ENCODE measurements around the gene ZNF550. TPM values are rescaled to one million over a fixed set of nuclear protein-coding genes. Genes with fewer than 3 reads are reported as not detected.

ZNF550 gene
- total RNA-seq (2016; rRNA removed; fragmentation: Illumina TruSeq; extraction: Trizol) (8.0 and 8.6 TPM in 2 replicates), polyA plus RNA-seq (2011; rRNA removed) (9.1 and 12.1 TPM in 2 replicates), polyA minus RNA-seq (2011; rRNA and poly(A)+ RNA removed; ENCODE audit: low replicate concordance) (7.9 and 9.5 TPM in 2 replicates), Bru-seq, nascent RNA (percentile 67 among the genes with signal in this experiment), BruChase-seq, experiment 1, labeled RNA remaining after a 6-hour chase (percentile 58 among the genes with signal in this experiment), BruChase-seq, experiment 2, labeled RNA remaining after a 2-hour chase (percentile 61 among the genes with signal in this experiment)
- 1.6 and 1.8 TPM in 2 replicates for total RNA-seq (2016; cell fraction: cytosol; rRNA removed; fragmentation: Illumina TruSeq; extraction: Trizol; ENCODE audit: low read depth)
- 8.3 and 8.6 TPM in 2 replicates for total RNA-seq (2016; cell fraction: insoluble cytoplasmic fraction; rRNA removed; fragmentation: Illumina TruSeq; extraction: Trizol)
- total RNA-seq (2016; cell fraction: membrane; rRNA removed; fragmentation: Illumina TruSeq; extraction: Trizol), result 3.0 and 3.6 TPM in 2 replicates
- 12.1 and 14.9 TPM in 2 replicates for total RNA-seq (2016; cell fraction: nucleus; rRNA removed; fragmentation: Illumina TruSeq; extraction: Trizol)
- 4.0 and 6.2 TPM in 2 replicates for polyA plus RNA-seq (2011; cell fraction: cytosol; rRNA removed)
- polyA plus RNA-seq (2011; cell fraction: nucleus; rRNA removed), result 13.3 and 16.1 TPM in 2 replicates
- polyA plus RNA-seq (2012), result 6.5 and 6.7 TPM in 2 replicates
- 0.54 and 0.70 TPM in 2 replicates for polyA plus RNA-seq (2016; cell fraction: cytosol; fragmentation: Illumina TruSeq; extraction: Trizol; ENCODE audit: low read depth)
- polyA plus RNA-seq (2016; cell fraction: insoluble cytoplasmic fraction; fragmentation: Illumina TruSeq; extraction: Trizol; ENCODE audit: low read depth), result 4.8 and 5.2 TPM in 2 replicates
- 1.4 and 1.6 TPM in 2 replicates for polyA plus RNA-seq (2016; cell fraction: membrane; fragmentation: Illumina TruSeq; extraction: Trizol; ENCODE audit: low read depth)
- polyA plus RNA-seq (2016; cell fraction: nucleus; fragmentation: Illumina TruSeq; extraction: Trizol; ENCODE audit: insufficient read depth, low read depth), result 23.8 and 24.9 TPM in 2 replicates
- polyA minus RNA-seq (2011; cell fraction: cytosol; rRNA and poly(A)+ RNA removed), result 4.0 and 4.4 TPM in 2 replicates
- polyA minus RNA-seq (2011; cell fraction: nucleus; rRNA and poly(A)+ RNA removed), result 10.9 and 20.1 TPM in 2 replicates
- long read RNA-seq, experiment 1, partial matches to known transcripts, result 3 of 3 reads
- long read RNA-seq, experiment 1, other reads (novel, unspliced or antisense), result 0 of 3 reads
- long read RNA-seq, experiment 2, full-length matches to known transcripts, result 1 of 4 reads
- long read RNA-seq, experiment 2, partial matches to known transcripts, result 3 of 4 reads
- long read RNA-seq, experiment 2, other reads (novel, unspliced or antisense), result 0 of 4 reads

DNA sequence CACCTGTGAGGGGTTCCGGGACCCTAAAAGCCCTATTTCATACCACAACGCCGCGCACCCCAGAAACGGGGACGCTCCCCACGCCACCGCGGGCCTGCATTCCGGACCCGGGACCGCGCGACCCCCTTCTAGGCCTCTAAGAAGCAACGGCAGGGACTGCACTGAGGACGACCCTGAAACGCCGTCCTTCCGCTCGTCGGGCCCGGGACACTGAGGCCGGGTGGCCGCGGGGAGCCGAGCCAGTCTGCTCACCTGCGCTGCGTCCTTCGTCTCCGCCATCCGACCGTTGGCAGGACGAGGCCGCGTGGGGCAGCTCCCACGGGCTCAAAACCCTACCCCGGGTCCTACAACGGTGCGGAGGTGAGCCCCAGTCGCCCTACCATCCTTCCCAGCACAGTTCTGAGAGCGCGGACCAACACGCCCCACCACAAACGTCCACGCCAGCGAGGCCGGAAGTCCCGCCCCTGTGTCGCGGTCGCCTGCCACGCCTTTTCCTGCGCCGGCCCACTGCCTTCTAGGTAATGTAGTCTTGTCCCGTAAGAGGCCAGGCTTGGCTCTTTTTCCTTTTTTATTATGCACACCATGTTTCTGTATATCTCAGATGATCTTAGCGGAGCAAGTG is at the start of gene ZNF550:
TSS of gene ZNF550 (minus strand) at position 460 of the 622 bp plus-strand sequence. CDS start at position 279, 181 bp downstream.
- Histone ChIP-seq H4K20me1 (ENCODE audit: insufficient read depth, low read length) (no peaks in the 10 kb centered on the region), H3K4me1 (ENCODE audit: insufficient read depth, low read length) (peaks cover 29% of the 10 kb centered on the region), H3K4me2 (ENCODE audit: low read depth, low read length) (peak within 1 kb of the TSS; percentile 91), H3K4me3 (replicated peaks in 1 of 3; ENCODE audit: insufficient read depth in 1 of 3, low read depth in 2 of 3, low read length in 3 of 3) (peak within 1 kb of the TSS; percentile 88 to 99 (median 94)), H3K27ac (ENCODE audit: extremely low read length, insufficient read depth, low read length) (peak within 1 kb of the TSS; percentile 54), H3K27me3 (ENCODE audit: control insufficient read depth in 1 of 2, insufficient read depth in 2 of 2, low read length in 2 of 2) (no peaks in the 10 kb centered on the region; a peak in 1 of 5 replicates), H3K36me3 (replicated peaks in 1 of 2; ENCODE audit: control insufficient read depth in 1 of 2, insufficient read depth in 2 of 2, low read length in 2 of 2) (peaks cover 5 to 17% of the 10 kb centered on the region in 2 experiments; a peak in 4 of 5 replicates), H3K79me2 (ENCODE audit: insufficient read depth, low read length) (peaks cover 23% of the 10 kb centered on the region), H3K9ac (ENCODE audit: insufficient read depth, low read depth, low read length) (peak within 1 kb of the TSS; percentile 85), H3K9me3 (ENCODE audit: low read length) (peaks cover 42% of the 10 kb centered on the region), H2AFZ (ENCODE audit: low read length) (no peak within 1 kb of the TSS)
- ChIA-PET CTCF (ENCODE audit: low intra/inter-chr PET ratio, low total read pairs) (no interaction called here), POLR2A (no interaction called here)
- ATAC-seq (peak; percentile 99), DNase-seq (ENCODE audit: low spot score) (peak; percentile 76), FAIRE-seq (peak; percentile 4)
- WGBS (ENCODE audit: low lambda C conversion rate), result 1% methylated on average over 18 of the region's 56 CpGs
- in situ Hi-C loops (cut with HindIII; ENCODE audit: extremely low pct_ligation_motif_present, low pct_unique_long_range_greater_than_20kb) (no loop called here), intact Hi-C loops (cut with micrococcal nuclease; ENCODE audit: unreplicated experiment) (no loop called here)
- TSS peak; percentile 81 for BruUV-seq (replicated peaks)
- peak; percentile 83 for TF ChIP-seq ZFY (CRISPR knock-in tag; IDR thresholded peaks at IDR 0.05)
- TF ChIP-seq RAD21 (CRISPR knock-in tag; IDR thresholded peaks at IDR 0.05), result no peak
- no peak for TF ChIP-seq RARA (CRISPR knock-in tag; IDR thresholded peaks at IDR 0.05)
- no peak for TF ChIP-seq ZNF83 (CRISPR knock-in tag; IDR thresholded peaks at IDR 0.05; ENCODE audit: borderline replicate concordance)
- TF ChIP-seq CBX5 (CRISPR knock-in tag; IDR thresholded peaks at IDR 0.05; ENCODE audit: borderline replicate concordance), result peak; percentile 52; the same call in 1 of the 2 replicates
- TF ChIP-seq ZNF383 (CRISPR knock-in tag; IDR thresholded peaks at IDR 0.05; ENCODE audit: borderline replicate concordance), result no peak
- TF ChIP-seq NCOA2 (CRISPR knock-in tag; IDR thresholded peaks at IDR 0.05), result no peak
- TF ChIP-seq ZMYM2 (CRISPR knock-in tag; IDR thresholded peaks at IDR 0.05), result no peak
- TF ChIP-seq, protein P1, sequence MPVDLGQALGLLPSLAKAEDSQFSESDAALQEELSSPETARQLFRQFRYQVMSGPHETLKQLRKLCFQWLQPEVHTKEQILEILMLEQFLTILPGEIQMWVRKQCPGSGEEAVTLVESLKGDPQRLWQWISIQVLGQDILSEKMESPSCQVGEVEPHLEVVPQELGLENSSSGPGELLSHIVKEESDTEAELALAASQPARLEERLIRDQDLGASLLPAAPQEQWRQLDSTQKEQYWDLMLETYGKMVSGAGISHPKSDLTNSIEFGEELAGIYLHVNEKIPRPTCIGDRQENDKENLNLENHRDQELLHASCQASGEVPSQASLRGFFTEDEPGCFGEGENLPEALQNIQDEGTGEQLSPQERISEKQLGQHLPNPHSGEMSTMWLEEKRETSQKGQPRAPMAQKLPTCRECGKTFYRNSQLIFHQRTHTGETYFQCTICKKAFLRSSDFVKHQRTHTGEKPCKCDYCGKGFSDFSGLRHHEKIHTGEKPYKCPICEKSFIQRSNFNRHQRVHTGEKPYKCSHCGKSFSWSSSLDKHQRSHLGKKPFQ (CRISPR knock-in tag; IDR thresholded peaks at IDR 0.05; ENCODE audit: insufficient replicate concordance), result no peak
- no peak for TF ChIP-seq ZNF775 (CRISPR knock-in tag; IDR thresholded peaks at IDR 0.05; ENCODE audit: borderline replicate concordance)
- no peak for TF ChIP-seq ZNF20 (CRISPR knock-in tag; IDR thresholded peaks at IDR 0.05)
- no peak for TF ChIP-seq SMAD9 (CRISPR knock-in tag; IDR thresholded peaks at IDR 0.05)
- TF ChIP-seq ONECUT2 (CRISPR knock-in tag; IDR thresholded peaks at IDR 0.05), result no peak
- no peak for TF ChIP-seq ZNF549 (CRISPR knock-in tag; IDR thresholded peaks at IDR 0.05)
- TF ChIP-seq, protein P2, sequence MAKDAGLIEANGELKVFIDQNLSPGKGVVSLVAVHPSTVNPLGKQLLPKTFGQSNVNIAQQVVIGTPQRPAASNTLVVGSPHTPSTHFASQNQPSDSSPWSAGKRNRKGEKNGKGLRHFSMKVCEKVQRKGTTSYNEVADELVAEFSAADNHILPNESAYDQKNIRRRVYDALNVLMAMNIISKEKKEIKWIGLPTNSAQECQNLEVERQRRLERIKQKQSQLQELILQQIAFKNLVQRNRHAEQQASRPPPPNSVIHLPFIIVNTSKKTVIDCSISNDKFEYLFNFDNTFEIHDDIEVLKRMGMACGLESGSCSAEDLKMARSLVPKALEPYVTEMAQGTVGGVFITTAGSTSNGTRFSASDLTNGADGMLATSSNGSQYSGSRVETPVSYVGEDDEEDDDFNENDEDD (CRISPR knock-in tag; IDR thresholded peaks at IDR 0.05; ENCODE audit: borderline replicate concordance), result peak; percentile 37; the same call in 1 of the 2 replicates
- no peak for TF ChIP-seq JUND (CRISPR knock-in tag; IDR thresholded peaks at IDR 0.05)
- no peak for TF ChIP-seq NR3C1 (CRISPR knock-in tag; IDR thresholded peaks at IDR 0.05)
- TF ChIP-seq ELF3 (CRISPR knock-in tag; IDR thresholded peaks at IDR 0.05), result peak; percentile 50; the same call in 1 of the 2 replicates
- TF ChIP-seq FOXO1 (CRISPR knock-in tag; IDR thresholded peaks at IDR 0.05), result no peak; the same call in 1 of the 2 replicates

Measured in HepG2 (cell line).